NCI-H2171 treated with DMSO at 0.1 percent for 48 hours (cell line): ENCODE results near the gene DHCR7.

Source experiments
- DNase-seq: peaks from one replicate; lab custom pipeline; 2025; lab: John Stamatoyannopoulos, UW

Gene DHCR7

DNA sequence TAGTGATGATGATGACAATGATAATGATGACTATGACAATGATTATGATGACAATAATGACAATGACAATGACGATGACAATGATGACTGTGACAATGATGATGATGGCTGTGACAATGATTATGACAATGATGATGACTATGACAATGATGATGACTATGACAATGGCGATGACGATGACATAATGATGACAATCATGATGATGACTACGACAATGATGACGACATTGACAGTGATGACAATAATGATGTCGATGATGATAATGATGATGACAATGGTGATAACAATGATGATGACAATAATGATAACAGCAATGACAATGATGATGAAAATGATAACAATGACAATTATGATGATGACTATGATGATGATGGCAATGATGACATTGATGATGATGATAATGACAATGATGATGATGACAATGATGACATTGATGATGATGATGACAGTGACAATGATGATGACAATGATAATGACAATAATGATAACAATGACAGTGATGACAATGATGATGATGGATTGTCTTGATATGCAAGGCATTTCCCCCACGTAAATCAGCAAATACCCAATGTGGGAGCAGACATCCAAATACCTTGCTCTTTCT, 37.7 kb downstream of the DHCR7 start:
- no peak for DNase-seq

DNA sequence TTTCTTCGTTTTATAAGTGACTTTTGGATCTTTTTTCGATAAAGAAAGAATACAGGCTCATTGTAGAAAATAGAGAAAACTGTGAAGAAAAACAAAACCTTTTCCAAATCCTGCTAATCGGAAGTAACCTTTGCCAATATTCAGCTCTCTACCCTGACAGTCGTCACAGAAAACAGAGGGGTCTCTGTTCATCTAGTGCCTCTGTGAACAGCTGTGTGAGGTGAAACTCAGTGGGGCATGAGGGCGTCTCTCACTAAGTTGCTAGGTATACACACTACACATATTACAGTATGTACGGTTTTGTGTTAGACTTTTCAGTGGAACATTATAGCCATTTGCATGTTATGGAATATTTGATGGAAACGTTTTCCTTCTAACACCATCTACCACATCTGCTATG, 39.4 kb downstream of the DHCR7 start:
- DNase-seq = no peak

DNA sequence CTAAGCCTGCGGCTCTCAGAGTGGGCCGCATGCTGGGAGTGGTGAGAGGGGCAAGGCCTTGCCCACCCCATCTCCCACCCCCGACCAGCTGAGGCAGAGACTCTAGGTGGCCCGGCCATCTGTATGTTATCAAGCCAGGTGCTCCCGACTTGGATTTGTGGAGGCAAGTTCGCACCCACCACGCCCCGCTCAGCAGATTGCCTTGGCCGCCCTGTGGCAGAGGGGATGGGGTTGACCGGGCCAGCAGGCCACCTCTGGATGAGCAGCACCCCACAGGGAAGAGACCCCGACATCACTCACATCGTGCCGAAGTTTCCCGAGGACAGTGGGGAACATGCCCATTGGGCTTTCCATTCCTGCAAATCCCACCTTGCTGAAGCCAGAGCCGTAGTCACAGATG, 40.8 kb downstream of the DHCR7 start:
- DNase-seq = no peak

DNA sequence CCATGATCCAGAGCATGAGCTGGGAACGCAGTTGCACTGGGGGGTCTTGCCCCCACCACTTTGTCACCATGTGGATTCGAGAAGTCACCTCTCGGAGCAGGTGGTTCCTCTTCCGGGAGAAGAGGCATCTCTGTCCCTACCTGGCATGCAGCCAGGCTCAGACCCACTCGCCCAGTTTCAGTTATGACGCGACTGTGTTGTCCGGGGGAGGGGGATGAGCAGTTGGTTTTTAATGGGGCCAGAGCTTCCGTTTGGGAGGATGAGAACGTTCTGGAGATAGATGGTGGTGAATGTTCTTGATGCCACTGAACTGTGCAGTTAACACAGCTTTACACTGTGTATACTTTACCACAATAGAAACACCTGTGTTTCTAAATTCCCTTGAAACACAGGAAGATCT, 41.5 kb downstream of the DHCR7 start:
- no peak for DNase-seq

DNA sequence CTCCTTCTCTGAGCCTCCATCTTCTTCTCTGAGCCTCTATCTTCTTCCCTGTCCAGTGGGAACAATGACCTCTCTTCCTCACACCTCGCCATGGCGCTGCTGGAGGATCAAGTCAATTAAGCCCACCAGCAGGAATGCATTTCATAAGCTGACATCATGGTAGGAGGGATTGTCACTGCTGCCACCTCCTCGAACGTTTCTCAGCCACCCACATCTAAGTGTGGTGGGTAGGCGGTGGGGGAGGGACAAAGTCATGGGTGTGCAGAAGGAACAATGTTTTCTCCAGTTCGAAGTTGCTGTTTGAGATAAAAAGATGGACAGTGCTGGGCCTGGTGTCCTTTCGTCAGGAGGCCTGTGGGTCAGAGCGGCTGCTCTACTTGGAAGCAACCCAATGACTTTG, 44.0 kb downstream of the DHCR7 start:
- DNase-seq = no peak

DNA sequence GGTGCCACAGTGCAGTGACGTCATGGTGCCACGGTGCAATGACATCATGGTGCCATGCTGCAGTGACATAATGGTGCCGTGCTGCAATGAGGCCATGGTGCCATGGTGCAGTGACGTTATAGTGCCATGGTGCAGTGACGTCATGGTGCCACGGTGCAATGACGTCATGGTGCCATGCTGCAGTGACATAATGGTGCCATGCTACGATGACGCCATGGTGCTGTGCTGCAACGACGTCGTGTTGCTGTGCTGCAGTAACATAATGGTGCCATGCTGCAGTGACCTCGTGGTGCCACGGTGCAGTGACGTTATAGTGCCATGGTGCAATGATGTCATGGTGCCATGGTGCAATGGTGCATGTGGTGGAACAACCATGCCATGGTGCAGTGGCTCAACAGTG, 45.3 kb downstream of the DHCR7 start:
- DNase-seq = no peak

DNA sequence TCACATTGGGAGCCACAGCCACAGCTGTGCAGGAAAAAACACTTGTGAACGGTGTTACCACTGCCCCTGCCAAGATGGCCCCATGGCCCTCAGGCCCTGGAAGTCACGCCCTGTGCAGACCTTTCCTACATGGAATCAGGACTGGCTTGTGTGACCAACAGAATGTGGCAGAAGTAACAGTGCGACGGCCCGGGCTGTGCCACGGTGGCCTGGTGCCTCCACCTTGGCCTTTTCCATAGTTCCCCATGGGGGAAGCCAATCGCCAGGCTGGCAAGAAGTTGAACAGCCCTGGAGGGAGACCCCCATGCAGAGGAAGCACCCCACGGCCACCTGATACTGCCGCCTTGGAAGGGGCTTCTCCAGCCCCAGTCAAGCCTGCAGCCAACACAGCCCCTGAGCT, 48.0 kb downstream of the DHCR7 start:
- no peak for DNase-seq

DNA sequence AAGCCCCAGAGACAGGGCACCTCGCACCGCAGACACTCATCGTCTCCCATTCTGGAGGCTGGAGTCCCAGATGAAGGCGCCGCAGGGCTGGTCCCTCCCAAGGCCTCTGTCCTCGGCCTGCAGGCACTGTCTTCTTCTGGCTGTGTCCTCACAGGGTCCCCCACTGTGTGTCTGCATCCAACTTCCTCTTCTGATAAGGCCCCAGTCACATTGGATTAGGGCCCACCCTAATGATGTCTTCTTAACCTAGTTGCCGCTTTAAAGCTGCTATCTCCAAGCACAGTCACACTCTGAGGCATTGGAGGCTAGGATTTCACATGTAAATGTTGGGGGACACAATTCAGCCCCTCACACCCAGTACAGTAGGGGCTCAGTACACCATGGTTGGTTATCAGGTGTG, 48.9 kb downstream of the DHCR7 start:
- DNase-seq = no peak

DNA sequence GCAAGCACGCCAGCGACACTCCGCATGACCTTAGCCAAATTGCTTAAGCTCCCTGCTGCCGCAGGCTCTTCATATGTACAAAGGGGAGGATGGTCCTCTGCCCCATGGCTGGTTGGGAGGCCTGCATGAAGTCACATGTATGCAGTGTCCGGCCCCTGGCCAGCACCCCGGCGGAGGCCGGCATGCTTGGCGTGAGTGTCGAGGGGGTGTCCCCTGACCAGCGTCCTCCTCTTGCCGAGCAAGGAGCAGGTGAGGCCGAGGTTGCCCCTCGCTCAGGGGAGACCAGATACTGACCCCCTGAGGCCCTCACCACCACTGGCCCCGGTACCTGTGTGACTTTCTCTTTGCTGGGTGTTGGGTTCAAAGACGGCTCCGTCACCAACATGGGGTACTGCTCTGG, 50.2 kb downstream of the DHCR7 start:
- no peak for DNase-seq

DNA sequence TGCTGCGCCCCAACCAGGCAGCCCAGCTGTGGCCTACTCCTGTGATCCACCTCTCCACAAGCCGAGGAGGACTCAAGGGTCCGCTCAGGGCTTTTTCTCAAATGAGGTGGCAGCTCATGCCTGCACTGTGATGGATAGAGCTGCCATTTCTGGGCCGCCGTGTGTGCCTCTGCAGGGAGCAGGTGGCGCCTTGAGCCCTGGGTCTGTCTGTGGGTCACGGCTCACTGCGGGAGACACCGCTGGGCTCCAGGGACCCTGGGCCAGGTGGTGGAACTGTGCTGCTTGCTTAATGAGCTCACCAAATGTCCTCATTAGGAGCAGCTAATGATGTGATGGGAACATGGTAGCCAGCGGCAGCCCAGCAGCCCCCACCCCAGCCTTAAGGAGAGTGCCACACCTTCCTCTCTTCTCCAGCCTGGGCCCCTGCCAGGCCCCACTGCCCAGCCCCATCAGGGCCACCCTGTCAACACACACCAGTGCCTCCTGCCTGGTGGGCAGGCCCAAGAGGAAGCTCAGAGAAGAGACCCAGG, 50.8 kb downstream of the DHCR7 start:
- peak; percentile 42 for DNase-seq

DNA sequence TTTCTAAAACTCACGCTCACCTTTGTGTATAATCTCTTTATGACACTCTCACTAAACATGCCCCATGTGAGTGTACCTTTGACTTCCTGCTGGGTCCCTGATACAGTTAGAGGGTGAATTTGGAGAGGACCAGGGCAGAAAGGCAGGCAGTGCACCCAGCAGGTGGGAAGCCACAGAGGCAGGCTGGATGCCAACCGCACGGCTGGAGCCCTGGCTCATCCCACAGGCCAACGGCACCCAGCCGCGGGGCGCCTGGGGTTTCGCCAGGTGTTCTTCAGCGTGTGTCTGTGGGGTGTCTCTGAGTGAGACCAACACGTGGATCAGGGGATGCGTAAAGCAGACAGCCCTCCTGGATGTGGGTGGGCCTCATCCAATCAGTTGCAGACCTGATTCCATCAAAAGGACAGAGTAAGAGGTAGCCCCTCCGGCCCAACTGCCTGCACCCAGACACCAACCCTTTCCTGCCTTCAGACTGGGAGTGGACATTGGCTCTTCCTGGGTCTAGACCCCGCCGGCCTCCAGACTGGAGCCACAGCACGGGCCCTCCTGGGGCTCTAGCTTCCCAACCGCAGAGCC, 51.6 kb downstream of the DHCR7 start:
- peak; percentile 55 for DNase-seq

DNA sequence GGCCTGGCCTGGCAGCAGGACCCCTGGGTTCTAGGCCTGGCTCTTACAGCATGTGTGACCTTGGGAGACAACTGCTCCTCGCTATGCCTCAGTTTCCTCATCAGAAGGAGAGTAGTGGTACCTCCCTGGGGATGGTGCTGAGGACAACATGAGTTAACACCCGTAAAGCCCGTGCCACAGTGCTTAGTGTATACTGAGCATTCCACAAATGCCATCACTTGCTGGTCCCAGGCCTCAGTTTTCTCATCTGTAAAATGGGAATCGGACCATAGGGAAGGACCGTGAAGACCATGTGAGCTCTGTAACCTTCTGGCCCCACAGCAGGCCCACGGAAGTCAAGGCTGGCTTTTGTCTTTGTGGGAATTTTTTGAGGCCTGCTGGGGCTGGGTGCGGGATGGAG, 52.4 kb downstream of the DHCR7 start:
- DNase-seq = no peak

DNA sequence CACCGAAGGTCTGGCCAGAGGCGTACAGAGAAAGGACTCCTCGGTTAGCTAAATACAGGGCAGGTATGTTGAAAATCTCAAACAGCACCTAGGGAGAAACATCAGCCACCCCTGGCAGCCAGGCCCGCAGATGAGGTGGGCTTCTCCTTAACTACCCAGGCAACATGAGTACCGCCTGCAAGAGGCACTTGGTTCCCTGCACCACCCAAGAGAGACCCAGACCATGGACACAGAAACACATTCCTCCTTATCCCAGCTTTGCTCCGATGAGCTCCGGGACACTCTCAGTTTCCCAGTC, 53.0 kb downstream of the DHCR7 start:
- no peak for DNase-seq

DNA sequence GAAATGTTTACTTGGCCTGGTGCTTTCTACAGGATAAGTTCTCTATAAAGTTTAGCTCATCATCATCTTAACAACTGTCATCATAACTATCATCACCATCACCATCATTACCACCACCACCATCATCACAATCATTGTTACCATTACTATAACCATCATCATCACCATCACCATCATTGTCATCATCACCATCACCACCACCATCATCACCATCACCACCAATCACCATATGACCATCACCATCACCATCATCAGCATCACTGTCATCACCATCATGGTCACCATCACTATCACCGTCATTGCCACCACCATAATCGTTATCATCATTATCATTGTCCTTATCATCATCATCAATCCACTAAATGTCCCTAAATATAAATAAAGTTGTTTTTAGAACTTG, 54.9 kb downstream of the DHCR7 start:
- DNase-seq = no peak

DNA sequence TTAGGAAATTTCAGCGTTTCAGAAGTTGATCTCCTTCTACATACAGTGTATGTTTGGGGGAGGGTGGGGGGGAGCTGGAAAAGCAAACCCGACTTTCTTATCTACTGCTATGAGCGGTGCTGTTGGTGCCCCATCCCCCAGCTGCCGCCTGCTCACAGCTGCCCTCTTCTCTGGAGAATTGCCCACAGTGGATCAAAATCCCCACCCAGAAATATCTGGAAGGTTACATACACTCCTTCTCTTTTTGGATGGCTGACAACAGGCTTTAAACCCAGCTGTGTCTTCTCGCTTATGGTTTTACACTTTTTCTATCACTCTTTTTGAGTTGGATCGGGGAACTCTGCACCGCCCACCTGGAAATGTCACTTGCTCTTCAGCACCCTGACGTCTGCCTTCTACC, 56.4 kb downstream of the DHCR7 start:
- no peak for DNase-seq

DNA sequence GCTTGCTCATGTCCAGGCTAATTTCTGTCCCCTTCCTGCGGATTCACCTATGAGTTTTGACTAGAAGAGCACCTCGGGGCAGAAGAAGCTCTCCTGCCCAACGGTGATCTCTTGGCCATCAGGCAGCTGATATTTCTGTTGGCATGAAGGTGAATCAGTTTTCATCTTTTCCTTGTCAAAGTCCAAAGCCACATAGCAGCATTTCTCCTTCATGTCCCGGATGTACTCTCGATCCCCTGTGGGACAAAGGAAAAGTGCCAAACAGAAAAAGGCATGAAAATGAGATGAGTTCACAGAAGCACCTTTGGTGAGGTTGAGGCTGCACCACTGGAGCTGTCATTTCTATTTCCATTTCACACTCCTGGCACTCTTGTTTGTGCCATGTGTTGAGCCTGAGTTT, 56.8 kb downstream of the DHCR7 start:
- no peak for DNase-seq

DNA sequence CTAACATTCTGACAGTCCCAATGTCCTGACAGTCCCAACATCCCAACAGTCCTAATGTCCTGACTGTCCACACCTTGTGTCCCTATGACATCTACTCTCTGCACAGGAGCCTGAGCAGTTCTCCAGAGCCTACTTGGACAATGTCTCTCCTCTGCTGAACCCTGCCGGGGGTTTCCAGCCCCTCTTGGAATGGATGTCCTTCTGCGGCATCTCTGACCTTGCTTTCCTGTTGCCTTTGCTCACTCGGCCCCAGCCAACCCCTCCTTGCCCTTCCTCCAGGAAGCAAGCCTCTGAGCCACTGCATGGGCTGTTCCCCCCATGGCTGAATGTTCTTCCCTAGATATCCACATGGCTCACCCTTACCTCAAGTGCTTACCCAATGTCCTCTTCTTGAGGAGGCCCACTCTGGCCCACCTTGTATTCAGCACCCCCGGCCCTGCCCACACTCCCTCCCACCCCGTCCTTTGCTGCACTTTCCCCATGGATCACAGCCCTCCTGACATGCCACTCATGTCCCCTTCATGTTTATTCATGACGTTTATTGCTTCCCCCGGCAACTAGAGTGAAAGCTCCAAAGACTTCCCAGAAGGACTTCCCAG, 59.5 kb downstream of the DHCR7 start:
- no peak for DNase-seq

DNA sequence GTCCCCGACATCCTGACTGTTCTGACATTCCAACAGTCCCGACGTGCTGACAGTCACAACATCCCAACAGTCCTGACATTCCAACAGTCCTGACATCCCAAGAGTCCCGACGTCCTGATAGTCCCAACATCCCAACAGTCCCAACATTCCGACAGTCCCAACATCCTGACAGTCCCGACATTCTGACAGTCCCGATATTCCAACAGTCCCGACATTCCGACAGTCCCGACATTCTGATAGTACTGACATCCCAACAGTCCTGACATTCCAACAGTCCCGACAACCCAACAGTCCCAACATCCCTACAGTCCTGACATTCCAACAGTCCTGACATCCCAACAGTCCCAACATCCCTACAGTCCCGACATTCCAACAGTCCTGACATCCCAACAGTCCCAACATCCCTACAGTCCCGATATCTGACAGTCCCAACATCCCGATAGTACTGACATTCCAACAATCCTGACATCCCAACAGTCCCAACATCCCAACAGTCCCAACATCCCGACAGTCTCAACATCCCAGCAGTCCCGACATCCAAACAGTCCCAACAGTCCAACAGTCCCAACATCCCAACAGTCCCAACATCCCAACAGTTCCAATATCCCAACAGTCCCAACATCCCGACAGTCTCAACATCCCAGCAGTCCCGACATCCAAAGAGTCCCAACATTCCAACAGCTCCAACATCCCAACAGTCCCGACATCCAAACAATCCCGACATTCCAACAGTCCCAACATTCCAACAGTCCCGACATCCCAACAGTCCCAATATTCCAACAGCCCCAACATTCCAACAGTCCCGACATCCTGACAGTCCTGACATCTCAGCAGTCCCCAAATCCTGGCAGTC, 60.2 kb downstream of the DHCR7 start:
- DNase-seq = no peak

DNA sequence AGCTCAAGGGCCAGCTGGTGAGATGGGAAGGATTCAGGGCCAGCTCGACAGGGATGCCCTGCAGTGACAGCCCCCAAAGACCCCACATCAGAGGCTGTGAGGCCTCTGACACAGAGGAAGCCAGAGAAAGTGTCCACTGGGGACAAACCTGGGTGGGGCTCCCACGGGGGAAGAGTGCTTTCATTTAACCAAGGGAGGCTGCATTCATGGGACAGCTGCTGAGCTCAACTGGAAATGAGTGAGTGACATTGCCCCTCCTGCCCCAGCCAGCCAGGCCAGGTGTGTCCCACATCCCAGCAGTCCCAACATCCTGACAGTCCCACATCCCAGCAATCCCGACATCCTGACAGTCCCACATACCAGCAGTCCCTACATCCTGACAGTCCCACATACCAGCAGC, 61.0 kb downstream of the DHCR7 start:
- DNase-seq = no peak

DNA sequence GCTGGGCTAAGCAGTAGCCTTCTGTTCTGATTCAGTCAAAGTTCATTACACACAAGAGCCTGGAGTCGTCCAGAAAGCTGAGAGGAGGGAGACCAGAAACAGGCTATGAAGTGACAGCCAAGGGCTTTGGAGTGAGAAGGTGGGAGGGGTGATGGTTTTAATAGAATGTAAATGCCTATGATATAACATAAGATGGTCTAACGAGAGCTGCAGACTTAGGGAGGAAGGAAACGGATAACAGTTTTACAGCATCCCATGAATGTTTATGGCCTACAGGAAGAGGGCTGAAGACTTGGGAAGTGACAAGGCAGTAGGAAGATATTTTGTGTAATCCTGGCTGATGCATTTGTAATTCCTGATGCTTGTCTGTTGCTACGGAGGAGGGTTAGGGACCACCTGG, 62.0 kb downstream of the DHCR7 start:
- DNase-seq = no peak

DNA sequence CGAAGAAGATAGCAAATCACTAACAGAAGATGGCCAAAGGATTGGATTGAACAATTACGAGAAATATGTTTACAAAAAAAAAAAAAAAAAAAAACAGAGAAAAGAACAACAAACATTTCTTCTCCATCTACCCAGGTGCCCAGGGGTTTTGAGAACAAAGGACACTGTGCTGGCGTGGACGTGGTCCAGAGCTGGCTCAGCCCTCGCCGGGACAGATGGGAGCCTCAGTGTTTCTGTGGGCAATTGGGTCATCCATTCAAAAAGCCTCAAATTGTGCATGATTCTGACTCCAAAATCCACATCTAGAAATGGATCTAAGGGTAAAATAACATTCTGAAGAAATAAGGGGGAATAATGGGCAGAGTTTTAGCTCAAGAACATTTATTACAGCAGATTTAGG, 63.1 kb downstream of the DHCR7 start:
- no peak for DNase-seq

DNA sequence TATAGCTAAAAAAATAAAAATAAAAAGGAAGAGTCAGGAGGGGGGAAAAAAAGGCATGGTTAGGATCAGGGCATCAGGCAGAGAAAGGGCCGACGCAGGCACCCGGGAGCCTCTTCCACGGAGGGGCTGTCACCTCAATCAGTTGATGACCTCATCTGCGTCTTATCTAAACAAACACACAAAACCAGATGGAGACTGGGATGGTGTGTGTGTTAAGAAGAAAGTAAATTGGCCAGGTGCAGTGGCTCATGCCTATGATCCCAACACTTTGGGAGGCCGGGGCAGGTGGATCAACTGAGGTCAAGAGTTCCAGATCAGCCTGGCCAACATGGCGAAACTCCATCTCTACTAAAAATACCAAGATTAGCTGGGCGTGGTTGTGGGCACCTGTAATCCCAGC, 63.6 kb downstream of the DHCR7 start:
- DNase-seq = no peak
